Germinal center (tissue), 1 donor: ENCODE data around the gene ITGA7.
"Not testable (repeated sequence)": the region's sequence is repeated elsewhere in the genome, so short reads cannot be mapped to it uniquely, and the experiment has no call there.

Experiments used
- DNase-seq: peaks from one replicate; pipeline ENCODE4 v3.0.0; 2012; ENCODE audit warnings: mixed read lengths, low spot score

The ITGA7 gene

GRCh38 chr12:55681142-55682077 is 26.3 kb downstream of the ITGA7 start:
- no peak for DNase-seq

GRCh38 chr12:55679691-55680090 is 28.0 kb downstream of the ITGA7 start:
- no peak for DNase-seq

- DNase-seq: no peak
These were observed 31.0 kb downstream of the ITGA7 start for GRCh38 chr12:55676707-55677106.

GRCh38 chr12:55675666-55676065 is 32.0 kb downstream of the ITGA7 start:
- DNase-seq: no peak

GRCh38 chr12:55673638-55674037 is 34.1 kb downstream of the ITGA7 start:
- DNase-seq: peak; percentile 42

- DNase-seq: no peak
These were observed 36.0 kb downstream of the ITGA7 start for GRCh38 chr12:55671746-55672145.

GRCh38 chr12:55670276-55670675 is 37.4 kb downstream of the ITGA7 start:
- DNase-seq: no peak

- DNase-seq: no peak
These were observed 41.2 kb downstream of the ITGA7 start for GRCh38 chr12:55666508-55666907.

- no peak for DNase-seq
These were observed 42.9 kb downstream of the ITGA7 start for GRCh38 chr12:55664826-55665225.

GRCh38 chr12:55663391-55663790 is 44.3 kb downstream of the ITGA7 start:
- DNase-seq: no peak

- DNase-seq: no peak
These were observed 48.0 kb downstream of the ITGA7 start for GRCh38 chr12:55659486-55660385.

- no peak for DNase-seq
These were observed 48.9 kb downstream of the ITGA7 start for GRCh38 chr12:55658635-55659391.

- no peak for DNase-seq
These were observed 49.5 kb downstream of the ITGA7 start for GRCh38 chr12:55658212-55658611.

GRCh38 chr12:55657212-55657611 is 50.5 kb downstream of the ITGA7 start:
- DNase-seq: no peak

GRCh38 chr12:55654511-55655214 is 53.0 kb downstream of the ITGA7 start:
- no peak for DNase-seq

- DNase-seq: no peak
These were observed 54.7 kb downstream of the ITGA7 start for GRCh38 chr12:55653031-55653430.

GRCh38 chr12:55652352-55652751 is 55.4 kb downstream of the ITGA7 start:
- no peak for DNase-seq

GRCh38 chr12:55651299-55651683 is 56.4 kb downstream of the ITGA7 start:
- no peak for DNase-seq

- DNase-seq: not testable (repeated sequence)
These were observed 56.9 kb downstream of the ITGA7 start for GRCh38 chr12:55650620-55651298.

- DNase-seq: no peak
These were observed 60.7 kb downstream of the ITGA7 start for GRCh38 chr12:55647027-55647426.

GRCh38 chr12:55644591-55644990 is 63.1 kb downstream of the ITGA7 start:
- DNase-seq: no peak
